MM.1S (cell line): Measurements from ENCODE around the gene LRTM2.

Source experiments
- DNase-seq: peaks from one replicate; pipeline ENCODE4 v3.0.0-alpha.2; 2015
- H2AFZ ChIP-seq: fragments of 300-600 bp; sonication (generic); 2 replicates; pipeline ENCODE4 v1.6.0; 2016; ENCODE audit warnings: antibody characterized with exemption, low read length
- H3F3A ChIP-seq: fragments of 300-600 bp; sonication (generic); 2 replicates; pipeline ENCODE4 v1.6.1; 2016; ENCODE audit warnings: mild to moderate bottlenecking, antibody characterized with exemption, low read length, moderate library complexity, mixed read lengths; ENCODE audit not compliant: insufficient read depth
- H3K27ac ChIP-seq: fragments of 300-600 bp; sonication (generic); 2 replicates; pipeline ENCODE4 v1.5.1; 2016; ENCODE audit warnings: mild to moderate bottlenecking, low read length
- H3K27me3 ChIP-seq: fragments of 300-600 bp; sonication (generic); replicated peaks from 2 replicates; pipeline ENCODE4 v1.6.0; 2016; ENCODE audit warnings: low read length; ENCODE audit not compliant: insufficient read depth
- H3K36me3 ChIP-seq: fragments of 300-600 bp; sonication (generic); replicated peaks from 2 replicates; pipeline ENCODE4 v1.6.1; 2016; ENCODE audit warnings: mild to moderate bottlenecking, low read length, mixed read lengths; ENCODE audit not compliant: insufficient read depth
- H3K4me1 ChIP-seq: fragments of 300-600 bp; sonication (generic); 2 replicates; pipeline ENCODE4 v1.6.1; 2016; ENCODE audit warnings: low read length, mixed read lengths
- H3K4me2 ChIP-seq: fragments of 300-600 bp; sonication (generic); 2 replicates; pipeline ENCODE4 v1.6.0; 2016; ENCODE audit warnings: low read depth, low read length
- H3K4me3 ChIP-seq: fragments of 300-600 bp; sonication (generic); 2 replicates; pipeline ENCODE4 v1.5.1; 2016; ENCODE audit warnings: low read length, mixed read lengths
- H3K79me2 ChIP-seq: fragments of 300-600 bp; sonication (generic); 2 replicates; pipeline ENCODE4 v1.6.1; 2016; ENCODE audit warnings: mixed run types, low read length, mixed read lengths
- H3K9ac ChIP-seq: fragments of 300-600 bp; sonication (generic); 2 replicates; pipeline ENCODE4 v1.6.1; 2016; ENCODE audit warnings: low read length, mixed read lengths
- H3K9me2 ChIP-seq: fragments of 300-600 bp; sonication (generic); replicated peaks from 2 replicates; pipeline ENCODE4 v1.6.1; 2016; ENCODE audit warnings: mild to moderate bottlenecking, low read length, mixed read lengths; ENCODE audit not compliant: insufficient read depth
- H3K9me3 ChIP-seq: fragments of 300-600 bp; sonication (generic); replicated peaks from 2 replicates; pipeline ENCODE4 v1.6.1; 2016; ENCODE audit warnings: mild to moderate bottlenecking, low read length, mixed read lengths; ENCODE audit not compliant: insufficient read depth
- H4K20me1 ChIP-seq: fragments of 300-600 bp; sonication (generic); 2 replicates; pipeline ENCODE4 v1.6.1; 2016; ENCODE audit warnings: mild to moderate bottlenecking, low read length, moderate library complexity, mixed read lengths; ENCODE audit not compliant: insufficient read depth
- EZH2 ChIP-seq: fragments of 300-600 bp; sonication (generic); optimal IDR thresholded peaks from 2 replicates; pipeline ENCODE3; 2017; ENCODE audit warnings: low read depth, mild to moderate bottlenecking, antibody characterized with exemption, low read length, mixed read lengths
- EZH2phosphoT487 ChIP-seq: fragments of 300-600 bp; sonication (generic); IDR thresholded peaks from 2 replicates; pipeline ENCODE4 v1.6.1; 2018; ENCODE audit warnings: antibody characterized with exemption, low read length
- TF ChIP-seq, protein P1 (sequence below): fragments of 300-600 bp; sonication (generic); IDR thresholded peaks from 2 replicates; pipeline ENCODE4 v1.5.1; 2016; ENCODE audit warnings: antibody characterized with exemption, low read length, mixed read lengths

Gene LRTM2

DNA sequence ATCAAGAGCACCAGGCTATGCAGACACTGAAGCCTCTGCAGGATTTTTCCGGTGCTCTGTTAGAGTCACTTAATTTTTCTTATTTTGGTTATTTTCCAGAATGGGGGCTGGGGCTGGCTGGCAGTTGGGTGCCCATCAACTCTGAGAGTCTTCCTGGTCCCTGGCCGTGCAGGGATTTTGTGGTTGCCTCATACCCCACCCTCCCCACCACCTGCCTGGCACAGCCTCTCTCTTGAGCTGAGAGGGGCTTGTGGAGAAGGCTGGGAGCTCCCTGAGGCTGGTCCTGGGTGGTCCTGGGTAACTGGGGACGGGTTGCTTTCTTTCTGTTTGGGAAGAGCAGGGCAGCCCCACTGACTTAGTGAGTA is 23.3 kb downstream of the LRTM2 start:
- Histone ChIP-seq H3K27me3 (peaks cover 78% of the 10 kb centered on the region), H3K9me2 (no peaks in the 10 kb centered on the region), H3K79me2 (no peaks in the 10 kb centered on the region), H4K20me1 (no peaks in the 10 kb centered on the region), H3K4me2 (no peak overlapping the region), H3K9me3 (no peaks in the 10 kb centered on the region), H3F3A (no peaks in the 10 kb centered on the region), H3K36me3 (no peaks in the 10 kb centered on the region), H3K27ac (no peak overlapping the region), H3K4me3 (no peak overlapping the region), H3K9ac (no peak overlapping the region), H2AFZ (no peak overlapping the region), H3K4me1 (no peaks in the 10 kb centered on the region)
- no peak for DNase-seq
- TF ChIP-seq, protein P1, sequence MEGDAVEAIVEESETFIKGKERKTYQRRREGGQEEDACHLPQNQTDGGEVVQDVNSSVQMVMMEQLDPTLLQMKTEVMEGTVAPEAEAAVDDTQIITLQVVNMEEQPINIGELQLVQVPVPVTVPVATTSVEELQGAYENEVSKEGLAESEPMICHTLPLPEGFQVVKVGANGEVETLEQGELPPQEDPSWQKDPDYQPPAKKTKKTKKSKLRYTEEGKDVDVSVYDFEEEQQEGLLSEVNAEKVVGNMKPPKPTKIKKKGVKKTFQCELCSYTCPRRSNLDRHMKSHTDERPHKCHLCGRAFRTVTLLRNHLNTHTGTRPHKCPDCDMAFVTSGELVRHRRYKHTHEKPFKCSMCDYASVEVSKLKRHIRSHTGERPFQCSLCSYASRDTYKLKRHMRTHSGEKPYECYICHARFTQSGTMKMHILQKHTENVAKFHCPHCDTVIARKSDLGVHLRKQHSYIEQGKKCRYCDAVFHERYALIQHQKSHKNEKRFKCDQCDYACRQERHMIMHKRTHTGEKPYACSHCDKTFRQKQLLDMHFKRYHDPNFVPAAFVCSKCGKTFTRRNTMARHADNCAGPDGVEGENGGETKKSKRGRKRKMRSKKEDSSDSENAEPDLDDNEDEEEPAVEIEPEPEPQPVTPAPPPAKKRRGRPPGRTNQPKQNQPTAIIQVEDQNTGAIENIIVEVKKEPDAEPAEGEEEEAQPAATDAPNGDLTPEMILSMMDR, result no peak

DNA sequence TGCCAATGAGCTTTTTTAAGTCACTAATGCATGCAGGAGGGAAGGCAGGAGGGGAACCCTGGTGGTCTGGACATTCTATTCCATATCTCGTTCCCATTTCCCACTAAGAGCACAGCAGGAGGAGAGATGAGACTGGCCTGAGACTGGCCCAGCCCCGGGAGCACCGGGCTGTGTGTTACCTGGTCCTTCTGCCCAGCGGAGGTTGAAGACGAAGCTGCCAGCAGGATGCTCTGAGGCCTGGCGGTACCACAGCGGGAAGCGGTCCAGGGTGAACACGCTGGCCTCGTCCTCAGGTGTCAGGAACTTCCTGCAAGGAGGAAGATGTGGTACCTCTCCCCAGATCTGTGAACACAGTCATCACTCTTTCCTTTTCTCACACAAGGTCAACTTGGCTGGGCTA is 23.9 kb downstream of the LRTM2 start:
- Histone ChIP-seq H3F3A (no peaks in the 10 kb centered on the region), H3K4me3 (no peak overlapping the region), H3K27ac (no peak overlapping the region), H3K9me2 (no peaks in the 10 kb centered on the region), H3K9ac (no peak overlapping the region), H4K20me1 (no peaks in the 10 kb centered on the region), H2AFZ (no peak overlapping the region), H3K79me2 (no peaks in the 10 kb centered on the region), H3K27me3 (peaks cover 73% of the 10 kb centered on the region), H3K36me3 (no peaks in the 10 kb centered on the region), H3K9me3 (no peaks in the 10 kb centered on the region), H3K4me2 (no peak overlapping the region), H3K4me1 (no peaks in the 10 kb centered on the region)
- TF ChIP-seq EZH2phosphoT487 (no peak), EZH2 (no peak)
- TF ChIP-seq, protein P1, result no peak
- DNase-seq, result no peak

DNA sequence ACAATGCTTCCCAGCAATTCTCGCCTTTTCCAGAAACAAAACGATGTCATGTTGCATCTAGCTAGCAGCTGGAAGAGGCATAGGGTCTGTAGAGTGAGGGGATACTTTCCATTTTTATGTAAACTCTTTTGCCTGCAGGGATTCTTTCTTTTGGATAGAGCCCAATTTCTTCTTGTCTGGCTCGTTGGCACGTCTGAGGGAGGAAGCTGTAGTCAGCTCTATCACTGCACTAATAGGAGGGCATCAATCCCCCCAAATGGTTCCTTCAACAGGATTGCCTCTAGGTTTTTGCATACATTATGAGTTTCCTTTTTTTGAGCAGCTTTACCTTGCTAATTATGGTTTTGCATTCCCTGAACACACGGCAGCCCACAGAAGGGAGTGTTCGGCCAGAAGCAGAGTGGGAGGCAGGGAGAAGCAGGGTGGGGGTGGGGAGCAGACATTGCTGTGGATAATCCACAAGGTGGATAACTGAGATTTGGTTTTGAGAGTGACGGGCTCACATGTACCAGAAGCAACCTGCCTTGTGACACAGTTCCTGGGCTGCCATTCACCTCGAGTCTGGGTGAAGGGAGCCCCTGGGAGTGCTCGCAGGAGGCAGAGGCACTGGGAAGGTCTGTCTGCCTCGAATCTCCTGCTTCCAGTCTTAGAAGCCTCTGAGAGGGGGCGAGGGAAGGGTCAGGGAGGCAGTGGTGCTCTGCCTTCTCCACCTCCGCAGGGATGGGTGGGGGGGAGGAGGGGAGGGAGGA is 24.5 kb downstream of the LRTM2 start:
- no peaks in the 10 kb centered on the region for H3K9me2 ChIP-seq
- no peaks in the 10 kb centered on the region for H3K36me3 ChIP-seq
- TF ChIP-seq, protein P1, result no peak
- TF ChIP-seq EZH2phosphoT487 (no peak), EZH2 (no peak)
- no peaks in the 10 kb centered on the region for H4K20me1 ChIP-seq
- H3K27ac ChIP-seq, result no peak overlapping the region
- H3K4me3 ChIP-seq, result no peak overlapping the region
- H3F3A ChIP-seq, result no peaks in the 10 kb centered on the region
- H2AFZ ChIP-seq, result no peak overlapping the region
- DNase-seq, result no peak
- no peaks in the 10 kb centered on the region for H3K79me2 ChIP-seq
- H3K4me1 ChIP-seq, result no peaks in the 10 kb centered on the region
- no peak overlapping the region for H3K4me2 ChIP-seq
- no peaks in the 10 kb centered on the region for H3K9me3 ChIP-seq
- H3K9ac ChIP-seq, result no peak overlapping the region
- H3K27me3 ChIP-seq, result peaks cover 67% of the 10 kb centered on the region
